NCI-H1417 treated with DMSO at 0.1 percent for 48 hours (cell line): Measurements from ENCODE around the gene INSYN1.
"Not testable (repeated sequence)": the region's sequence is repeated elsewhere in the genome, so short reads cannot be mapped to it uniquely, and the experiment has no call there.

Experiments
- DNase-seq: peaks from one replicate; lab custom pipeline; 2025; lab: John Stamatoyannopoulos, UW

The INSYN1 gene

DNA sequence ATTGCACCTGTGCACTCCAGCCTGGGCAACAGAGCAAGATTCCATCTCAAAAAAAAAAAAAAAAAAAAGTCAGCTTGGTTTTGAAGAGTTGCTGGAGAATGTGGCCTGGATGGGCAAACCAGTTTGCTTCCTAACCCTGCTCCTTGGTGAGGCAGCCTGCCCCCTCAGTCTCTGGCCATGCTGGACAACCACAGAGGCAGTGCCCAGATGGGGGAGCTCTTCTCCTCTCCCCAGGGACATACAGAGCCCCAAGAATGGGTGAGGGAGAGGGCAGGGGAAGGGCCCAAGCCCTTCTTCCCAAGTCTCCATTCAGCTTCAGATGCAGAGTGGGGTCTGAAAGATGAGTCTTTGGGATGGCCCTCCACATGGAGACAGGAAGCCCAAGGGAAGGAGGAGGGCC lies 41.0 kb downstream of the INSYN1 start:
- no peak for DNase-seq

DNA sequence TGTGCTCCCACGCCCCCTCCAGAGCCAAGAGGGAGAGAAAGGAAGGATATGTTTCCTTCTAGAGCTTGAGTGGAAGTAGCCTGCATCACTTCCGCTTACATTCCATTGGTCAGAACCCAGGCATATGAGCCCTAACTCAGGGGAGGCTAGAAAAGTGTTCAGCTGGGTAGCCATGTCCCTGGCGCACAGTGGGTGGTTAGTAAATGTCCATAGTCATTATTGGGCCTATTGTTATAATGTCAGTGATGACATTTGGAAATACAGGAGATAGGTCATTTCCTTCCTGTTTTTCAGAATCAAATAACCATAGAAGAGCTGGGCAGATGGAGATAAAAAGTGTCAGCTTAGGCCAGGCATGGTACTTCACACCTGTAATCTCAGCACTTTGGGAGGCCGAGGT lies 41.6 kb downstream of the INSYN1 start:
- no peak for DNase-seq

DNA sequence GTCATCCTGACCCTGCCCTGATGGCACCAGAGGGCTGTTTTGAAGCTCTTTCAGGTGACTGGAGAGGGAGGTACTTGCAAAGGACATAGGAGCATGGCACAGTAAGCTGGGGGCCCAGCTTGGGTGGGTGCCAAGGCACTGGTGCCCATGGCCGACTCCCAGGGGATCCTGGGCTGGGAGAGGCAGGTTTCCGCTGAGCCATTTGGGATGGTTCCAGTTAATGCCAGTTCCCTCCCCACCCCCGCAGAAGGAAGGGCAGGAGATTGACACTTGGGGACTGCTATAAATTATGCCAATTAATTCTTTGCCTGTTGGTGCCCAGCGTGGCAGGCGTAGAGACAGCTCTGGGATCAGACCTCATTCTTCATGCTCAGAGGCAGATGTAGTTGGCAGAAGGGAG lies 42.8 kb downstream of the INSYN1 start:
- no peak for DNase-seq

DNA sequence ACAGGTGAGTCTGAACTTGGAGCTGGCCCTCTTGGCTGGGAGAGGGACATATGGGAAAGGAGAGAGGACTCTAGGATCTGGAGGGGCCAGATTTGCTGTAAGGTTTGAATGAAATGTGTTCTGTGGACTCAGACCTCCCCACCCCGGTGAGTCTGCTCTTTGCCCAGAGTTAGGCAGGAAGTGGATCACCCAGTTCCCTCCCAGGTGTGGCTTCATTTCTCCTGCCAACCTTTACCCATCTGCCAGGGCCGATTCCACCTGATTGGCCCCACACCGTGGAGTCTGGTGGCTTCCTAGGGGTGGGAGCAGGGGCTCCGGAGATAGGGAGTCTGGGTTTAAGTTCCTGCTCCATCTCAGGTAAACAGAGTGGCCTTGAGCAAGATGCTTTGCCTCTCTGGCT lies 43.5 kb downstream of the INSYN1 start:
- DNase-seq = no peak

DNA sequence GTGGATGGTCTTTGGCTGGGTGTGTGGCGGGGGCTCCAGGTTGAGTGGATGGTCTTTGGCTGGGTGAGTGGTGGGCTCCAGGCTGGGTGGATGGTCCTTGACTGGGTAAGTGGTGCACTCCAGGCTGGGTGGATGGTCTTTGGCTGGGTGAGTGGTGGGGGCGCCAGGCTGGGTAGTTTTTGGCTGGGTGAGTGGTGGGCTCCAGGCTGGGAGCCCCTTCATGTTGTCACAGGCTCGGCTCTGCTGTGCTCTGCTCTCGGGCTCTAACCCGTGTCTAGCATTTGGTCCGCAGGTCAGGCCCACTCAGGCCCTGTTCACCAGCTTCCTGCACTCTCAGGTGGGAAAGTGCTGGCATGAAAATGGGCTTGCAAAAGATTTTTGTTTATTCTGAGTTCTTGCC lies 43.9 kb downstream of the INSYN1 start:
- DNase-seq = no peak

DNA sequence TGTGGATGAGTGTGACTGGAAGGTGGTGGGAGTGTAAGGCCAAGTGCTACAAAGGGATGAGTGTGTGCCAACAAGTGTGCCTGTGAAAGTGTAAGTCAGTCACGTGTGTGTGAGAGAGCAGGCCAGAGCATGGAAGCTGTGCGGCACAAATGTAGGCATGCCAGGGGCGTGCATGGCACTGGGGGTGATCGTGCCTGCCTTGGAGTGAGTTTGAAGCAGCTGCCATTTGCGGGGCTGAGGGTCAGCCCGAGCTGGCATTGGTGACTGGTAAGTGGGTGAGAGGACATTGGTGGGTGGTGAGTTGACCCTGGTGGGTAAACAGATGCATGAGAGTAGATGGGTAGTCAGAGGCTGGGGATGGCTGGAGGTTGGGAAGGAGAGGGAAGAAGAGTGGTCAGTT lies 44.5 kb downstream of the INSYN1 start:
- no peak for DNase-seq

DNA sequence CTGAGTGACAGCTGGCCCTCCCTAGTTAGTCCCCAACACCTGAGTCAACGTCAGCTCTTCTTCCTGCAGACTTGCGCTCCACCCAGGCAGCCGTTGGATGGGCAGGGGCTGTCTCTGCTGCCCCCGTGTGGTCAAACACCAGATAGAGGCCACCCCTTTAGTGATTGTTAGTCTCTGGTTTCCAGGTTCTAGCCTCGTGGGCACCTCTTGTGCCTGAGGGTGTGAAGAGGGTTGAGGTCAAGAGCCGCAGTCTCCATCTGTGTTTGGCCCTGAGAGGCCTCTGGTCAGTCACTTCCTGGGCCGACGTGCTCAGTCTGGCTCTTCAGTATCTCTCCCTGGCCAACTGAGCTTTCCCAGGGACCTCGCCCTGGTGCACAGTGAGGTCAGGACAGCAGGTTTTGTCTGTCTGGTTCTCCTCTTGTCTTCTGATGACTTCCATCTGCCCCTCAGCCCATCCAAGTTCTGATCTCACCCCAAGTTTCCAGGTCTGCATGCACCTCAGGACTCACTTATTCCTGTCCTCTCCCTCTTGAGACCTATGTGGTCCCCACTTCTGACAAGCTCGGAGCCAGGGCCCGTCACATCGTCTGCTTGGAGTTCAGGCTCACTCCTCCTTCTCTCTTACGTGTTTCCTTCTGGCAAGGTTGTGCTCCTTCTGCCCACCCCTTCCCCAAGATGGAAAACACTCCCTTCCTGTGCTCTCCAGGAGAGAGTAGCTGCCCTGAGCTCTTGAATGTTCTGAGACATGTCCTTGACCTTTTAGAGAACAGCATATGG lies 48.1 kb downstream of the INSYN1 start:
- DNase-seq = no peak

DNA sequence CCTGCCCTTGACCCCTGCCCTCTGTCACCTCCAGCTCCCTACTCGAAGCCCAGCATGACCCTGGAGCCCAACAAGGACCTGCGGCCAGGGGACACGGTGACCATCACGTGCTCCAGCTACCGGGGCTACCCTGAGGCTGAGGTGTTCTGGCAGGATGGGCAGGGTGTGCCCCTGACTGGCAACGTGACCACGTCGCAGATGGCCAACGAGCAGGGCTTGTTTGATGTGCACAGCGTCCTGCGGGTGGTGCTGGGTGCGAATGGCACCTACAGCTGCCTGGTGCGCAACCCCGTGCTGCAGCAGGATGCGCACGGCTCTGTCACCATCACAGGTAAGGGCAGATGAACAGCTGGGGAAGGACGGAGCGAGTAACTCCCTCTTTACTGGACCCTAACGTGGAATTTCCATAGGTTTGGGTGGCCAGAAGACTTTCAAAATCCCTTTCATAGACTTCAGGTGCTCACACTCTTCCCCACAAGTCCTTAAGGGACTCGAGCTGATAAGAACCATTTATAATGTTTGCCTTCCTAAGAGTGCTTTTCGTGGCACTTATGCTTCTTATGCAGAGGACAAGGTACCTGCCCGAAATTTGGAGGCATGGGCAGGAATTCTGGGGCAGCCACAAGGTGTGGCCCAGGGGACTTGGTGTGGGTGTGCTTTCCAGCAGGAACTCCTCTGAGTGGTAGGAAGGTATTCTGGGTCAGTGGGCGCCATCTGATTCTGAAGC lies 48.8 kb downstream of the INSYN1 start:
- DNase-seq = not testable (repeated sequence)

DNA sequence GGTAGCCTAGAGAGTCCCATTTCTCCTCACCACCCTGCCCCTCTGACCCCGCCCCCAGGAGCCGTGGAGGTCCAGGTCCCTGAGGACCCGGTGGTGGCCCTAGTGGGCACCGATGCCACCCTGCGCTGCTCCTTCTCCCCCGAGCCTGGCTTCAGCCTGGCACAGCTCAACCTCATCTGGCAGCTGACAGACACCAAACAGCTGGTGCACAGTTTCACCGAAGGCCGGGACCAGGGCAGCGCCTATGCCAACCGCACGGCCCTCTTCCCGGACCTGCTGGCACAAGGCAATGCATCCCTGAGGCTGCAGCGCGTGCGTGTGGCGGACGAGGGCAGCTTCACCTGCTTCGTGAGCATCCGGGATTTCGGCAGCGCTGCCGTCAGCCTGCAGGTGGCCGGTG lies 49.5 kb downstream of the INSYN1 start:
- DNase-seq = not testable (repeated sequence)

DNA sequence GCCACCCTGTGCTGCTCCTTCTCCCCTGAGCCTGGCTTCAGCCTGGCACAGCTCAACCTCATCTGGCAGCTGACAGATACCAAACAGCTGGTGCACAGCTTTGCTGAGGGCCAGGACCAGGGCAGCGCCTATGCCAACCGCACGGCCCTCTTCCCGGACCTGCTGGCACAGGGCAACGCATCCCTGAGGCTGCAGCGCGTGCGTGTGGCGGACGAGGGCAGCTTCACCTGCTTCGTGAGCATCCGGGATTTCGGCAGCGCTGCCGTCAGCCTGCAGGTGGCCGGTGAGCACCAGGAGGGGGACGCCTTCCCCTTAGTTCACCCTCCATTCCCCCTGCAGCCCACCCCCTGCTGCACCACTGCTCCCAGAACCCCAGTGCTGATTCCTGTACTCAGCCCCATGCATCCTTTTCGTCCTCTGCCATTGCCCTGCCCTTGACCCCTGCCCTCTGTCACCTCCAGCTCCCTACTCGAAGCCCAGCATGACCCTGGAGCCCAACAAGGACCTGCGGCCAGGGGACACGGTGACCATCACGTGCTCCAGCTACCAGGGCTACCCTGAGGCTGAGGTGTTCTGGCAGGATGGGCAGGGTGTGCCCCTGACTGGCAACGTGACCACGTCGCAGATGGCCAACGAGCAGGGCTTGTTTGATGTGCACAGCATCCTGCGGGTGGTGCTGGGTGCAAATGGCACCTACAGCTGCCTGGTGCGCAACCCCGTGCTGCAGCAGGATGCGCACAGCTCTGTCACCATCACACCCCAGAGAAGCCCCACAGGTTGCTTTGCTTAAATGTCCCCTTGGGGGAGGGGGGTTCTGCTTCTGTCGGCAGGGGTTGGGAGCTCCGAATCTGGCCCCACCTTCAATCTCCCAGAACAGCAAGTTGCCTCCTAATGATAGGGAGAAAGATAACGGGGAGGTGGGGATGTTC lies 50.6 kb downstream of the INSYN1 start:
- not testable (repeated sequence) for DNase-seq

DNA sequence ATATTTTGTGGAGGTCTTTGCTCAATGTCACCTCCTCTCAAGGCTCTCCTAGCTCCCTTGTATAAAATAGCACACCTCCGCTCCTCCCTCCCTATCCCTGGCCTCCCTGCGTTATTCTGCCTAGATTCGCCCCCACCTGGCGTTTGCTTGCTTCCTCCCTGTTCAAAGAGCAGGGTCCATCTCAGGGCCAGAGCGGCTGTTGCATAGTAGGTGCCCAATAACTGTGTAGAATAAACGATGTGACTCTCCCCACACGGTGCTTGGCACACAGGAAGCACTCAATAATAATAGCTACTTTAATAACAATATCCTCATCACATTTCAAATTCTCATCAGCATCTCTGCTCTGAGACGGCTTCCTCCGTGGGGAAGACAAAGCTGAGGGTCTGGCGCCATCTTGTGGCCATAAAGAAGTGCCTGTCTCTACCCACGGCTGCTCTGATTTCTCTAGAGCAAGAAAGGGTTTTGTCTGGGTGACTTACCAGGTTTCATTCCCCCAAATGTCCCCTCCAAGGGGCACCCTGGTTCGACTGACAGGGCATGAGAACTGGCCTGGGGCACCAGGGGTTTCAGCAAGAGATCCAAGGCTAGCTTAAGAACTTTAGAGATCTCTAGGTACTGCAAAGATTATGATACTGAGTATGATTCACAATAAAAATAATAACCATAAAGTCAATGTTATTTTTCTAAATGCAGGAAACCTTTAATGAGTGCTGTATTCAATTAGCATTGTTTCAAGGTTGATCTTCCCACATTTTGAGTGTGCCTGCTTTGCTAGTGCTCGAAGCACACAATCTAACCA lies 52.9 kb downstream of the INSYN1 start:
- no peak for DNase-seq

DNA sequence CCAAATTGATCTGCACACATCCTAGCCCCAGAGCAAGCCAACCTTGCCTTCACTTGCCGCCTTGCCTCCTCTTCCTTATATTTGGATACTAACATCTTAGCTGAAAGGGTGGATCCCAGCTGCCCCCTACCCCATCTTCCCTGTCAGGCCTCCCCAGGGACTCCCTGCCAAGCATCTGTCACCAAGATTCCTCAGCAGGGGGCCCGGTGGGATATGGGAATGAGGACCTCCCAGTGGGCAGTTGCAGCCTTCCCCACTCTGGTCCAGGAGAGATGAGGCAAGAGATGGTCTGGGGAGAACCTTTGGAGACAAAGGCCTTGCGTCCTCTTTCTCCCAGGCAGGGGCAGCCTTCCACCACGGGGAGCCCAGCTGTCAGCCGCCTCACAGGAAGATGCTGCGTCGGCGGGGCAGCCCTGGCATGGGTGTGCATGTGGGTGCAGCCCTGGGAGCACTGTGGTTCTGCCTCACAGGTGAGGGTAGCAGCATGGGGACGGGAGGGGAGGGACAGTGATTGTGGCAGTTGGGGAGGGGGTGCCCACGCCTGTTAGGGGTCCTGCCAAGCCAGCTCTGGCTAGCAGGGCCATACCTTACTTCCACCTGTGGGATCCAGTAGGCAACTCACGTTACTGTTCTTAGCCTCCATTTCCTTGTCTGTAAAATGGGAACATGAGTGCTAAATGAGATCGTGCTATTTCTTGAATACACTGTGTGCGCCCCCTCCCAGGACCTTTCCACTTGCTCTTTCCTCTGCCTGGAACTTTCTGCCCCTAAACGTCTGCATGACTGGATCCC lies 53.7 kb downstream of the INSYN1 start:
- no peak for DNase-seq

DNA sequence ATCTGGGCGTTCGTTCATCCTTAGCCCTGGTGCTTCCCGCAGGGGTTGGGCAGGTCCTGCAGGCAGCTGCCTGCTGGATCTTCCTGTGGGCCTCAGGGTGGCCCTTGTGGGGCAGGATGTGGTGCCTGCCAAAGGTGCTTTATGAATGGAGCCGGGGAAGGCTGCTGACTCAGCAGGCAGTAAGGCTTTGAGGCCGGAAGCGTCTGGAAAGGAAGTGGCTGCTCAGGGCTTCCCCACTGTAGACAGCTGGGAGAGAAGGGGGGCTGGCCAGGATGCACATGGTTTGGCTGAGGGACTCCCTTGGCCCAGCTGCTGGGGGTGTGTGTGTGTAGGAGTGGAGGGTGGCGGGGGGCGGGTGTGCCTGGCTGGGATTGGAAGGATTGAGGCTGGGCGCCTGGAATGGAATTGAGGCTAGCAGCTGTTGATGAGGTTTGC lies 56.1 kb downstream of the INSYN1 start:
- DNase-seq = no peak

DNA sequence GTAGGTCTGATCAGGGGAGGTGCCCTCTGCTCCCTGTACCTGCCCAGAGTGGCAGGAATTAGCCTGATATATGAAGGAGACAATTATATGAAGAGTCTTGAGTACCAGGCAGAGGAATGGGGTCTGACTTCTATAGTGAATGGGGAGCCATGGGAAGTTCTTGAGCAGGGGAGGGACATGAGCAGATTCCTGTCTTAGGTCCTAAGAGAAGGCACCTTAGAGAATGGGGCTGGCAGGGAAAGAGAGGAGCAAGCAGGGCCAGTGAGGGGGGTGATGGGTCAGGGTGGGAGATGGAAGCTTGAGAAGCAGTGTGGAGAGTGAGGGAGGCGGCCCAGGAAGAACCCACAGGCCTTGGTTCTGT lies 56.5 kb downstream of the INSYN1 start:
- no peak for DNase-seq

DNA sequence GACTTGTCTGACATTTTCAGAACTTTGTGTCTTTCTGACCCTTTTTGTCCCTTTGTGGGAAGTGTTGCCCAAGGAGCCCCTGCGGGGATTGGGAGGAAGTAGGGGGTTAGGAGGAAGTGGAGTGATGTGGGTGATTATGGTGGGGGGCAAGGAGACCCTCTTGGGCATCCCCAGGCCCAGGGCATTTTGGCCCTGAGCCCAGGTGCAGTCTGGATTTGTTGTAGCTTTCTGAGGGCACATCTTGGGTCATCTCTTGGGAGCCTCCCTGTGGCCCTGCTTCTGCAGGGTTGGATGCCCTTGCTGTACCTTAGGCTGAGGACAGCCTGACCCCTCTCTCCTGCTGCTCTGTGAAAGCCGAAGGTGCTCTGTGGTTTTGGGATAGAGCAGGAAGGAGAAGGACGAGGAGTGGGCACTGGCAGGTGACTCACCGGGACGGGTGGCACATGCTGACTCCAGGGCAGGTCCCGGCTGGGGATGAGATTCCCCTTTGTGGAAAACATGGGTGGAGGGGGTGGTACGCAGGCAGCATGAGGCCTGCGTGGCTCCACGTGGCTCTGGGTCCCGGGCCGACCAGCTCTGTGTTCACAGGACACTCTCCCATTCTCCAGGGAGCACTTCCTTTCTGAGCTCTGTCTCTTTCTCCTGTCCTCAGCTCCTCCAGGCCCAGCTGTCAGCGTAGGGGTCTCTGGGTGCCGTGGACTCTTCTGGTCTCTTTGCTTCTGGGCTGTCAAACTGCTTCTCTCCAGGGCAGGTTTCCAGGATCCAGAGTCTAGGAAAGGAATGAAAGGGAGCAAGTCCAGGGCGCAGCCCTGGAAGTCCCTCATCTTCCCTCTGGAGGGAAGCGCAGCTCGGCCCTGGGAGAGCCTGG lies 57.1 kb downstream of the INSYN1 start:
- DNase-seq = no peak

DNA sequence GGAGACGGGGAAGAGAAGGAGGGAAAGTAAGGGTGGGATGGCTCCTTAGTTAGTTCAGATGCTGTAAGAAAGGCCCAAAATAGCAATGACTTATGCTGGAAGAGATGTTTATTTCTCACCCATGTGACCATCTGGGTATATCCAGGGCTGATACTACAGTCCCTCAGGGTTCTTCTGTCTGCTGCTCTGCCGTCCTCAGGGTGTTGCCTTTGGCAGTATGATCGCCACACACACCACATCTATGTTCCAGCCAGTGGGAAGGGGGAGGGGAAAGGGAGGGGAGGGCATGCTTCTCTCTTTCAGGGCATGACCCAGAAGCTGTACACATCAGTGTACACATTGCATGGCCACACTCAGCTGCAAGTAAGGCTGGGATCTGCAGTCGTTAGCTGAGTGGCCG lies 58.7 kb downstream of the INSYN1 start:
- DNase-seq = no peak

DNA sequence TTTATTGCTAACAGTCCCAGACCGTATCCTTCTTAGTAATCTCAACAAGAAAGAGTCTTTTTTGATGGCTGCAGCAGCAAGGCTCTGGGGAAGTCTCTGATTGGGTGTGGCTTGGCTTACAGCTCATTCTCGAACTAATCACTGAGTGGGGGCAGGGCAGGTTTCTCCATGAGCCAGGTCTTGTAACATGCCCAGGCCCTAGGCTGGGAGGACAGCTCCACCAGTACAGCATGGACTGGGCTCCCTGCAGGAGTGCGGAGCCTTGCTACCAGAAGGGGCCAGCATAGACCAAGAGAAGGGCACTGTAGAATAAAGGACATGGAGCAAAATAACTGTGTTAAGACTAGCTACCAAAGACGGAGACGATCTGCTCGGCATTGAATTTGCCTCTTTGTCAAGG lies 61.8 kb downstream of the INSYN1 start:
- no peak for DNase-seq

DNA sequence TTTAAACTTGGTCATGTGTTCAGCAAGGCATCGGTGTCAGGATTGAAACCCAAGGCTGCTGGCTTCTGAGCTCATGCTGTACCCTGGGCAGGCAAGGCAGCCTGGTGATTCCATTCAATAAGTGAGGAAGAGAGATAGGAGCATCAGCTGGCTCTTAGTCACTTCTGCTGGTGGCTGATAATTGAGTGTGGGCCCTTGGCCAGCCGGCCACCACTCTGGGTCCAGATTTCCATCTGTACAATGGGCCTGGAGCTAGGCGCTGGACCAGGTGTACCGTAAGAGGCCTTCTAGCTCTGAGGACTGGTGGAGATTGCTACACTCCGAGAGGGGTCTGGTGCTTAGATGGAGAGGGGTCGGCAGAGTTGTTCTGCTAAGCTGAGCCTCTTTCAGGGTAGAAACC lies 64.7 kb downstream of the INSYN1 start:
- no peak for DNase-seq

DNA sequence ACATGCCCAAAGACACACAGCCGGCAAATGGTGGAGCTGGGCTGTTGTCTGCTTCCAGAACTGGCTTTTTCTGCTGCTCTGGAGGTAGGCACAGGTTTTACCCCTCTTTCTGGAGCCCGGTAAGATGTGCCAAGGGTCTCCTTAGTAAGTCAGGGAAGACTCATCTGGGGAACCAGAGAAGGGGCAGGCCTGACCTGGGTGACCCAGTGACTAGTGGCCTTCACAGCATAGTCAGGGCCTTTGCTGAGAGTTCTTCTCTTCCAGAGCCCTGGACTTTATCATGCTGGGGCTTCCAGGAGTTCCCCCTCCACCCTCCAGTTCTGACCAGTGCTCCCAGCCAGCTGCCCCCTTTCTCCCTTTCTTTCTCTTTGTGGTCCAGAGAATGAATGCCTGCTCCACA lies 65.8 kb downstream of the INSYN1 start:
- no peak for DNase-seq

DNA sequence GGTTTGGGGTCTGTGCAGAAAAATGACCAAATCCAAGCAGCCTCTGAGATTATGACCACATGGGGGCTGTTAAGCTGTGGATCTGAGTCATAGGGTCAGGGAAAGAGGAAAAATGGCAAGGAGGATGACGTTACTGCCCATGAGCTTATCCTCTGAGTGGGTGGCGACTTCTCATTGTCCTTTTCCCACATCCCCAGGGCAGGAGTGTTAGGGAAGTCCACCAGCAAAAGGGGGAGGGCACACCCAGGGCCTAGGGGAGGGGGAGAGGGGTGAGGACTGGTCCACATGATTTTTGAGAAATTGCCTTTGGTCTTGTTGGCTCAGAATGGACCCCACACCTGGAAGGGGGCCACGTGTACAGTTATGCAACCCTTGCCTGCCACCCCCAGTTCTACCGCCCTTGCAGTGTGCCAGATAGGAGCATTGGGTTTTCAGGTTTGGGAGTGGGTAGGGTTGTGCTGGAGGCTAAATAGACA lies 66.3 kb downstream of the INSYN1 start:
- no peak for DNase-seq
